HepG2 (cell line): ENCODE results near the gene IDUA. TPM values are rescaled to one million over a fixed set of nuclear protein-coding genes. Genes with fewer than 3 reads are reported as not detected.

Experiments
- ATAC-seq: fragments of 200-7000 bp; cut with Tn5 transposase; 3 replicates; pipeline ENCODE4 v1.9.1; 2020; ENCODE audit warnings: mild to moderate bottlenecking, moderate library complexity
- BruUV-seq: library from RNA; stranded (reverse); fragments of 400-500 nt; replicated peaks from 2 replicates; lab custom pipeline; 2021; lab: Mats Ljungman, UMichigan
- CTCF ChIA-PET: fragments of 300-600 bp; formaldehyde crosslinking; extraction: SDS; loops from one replicate; lab custom pipeline; 2021; ENCODE audit warnings: low total read pairs, inconsistent platforms, low intra/inter-chr PET ratio; lab: Yijun Ruan, JAX
- POLR2A ChIA-PET: fragments of 350-600 bp; sonication (Branson Sonifier 250); formaldehyde crosslinking; loops from one replicate; lab custom pipeline; 2020; ENCODE audit warnings: antibody characterized with exemption, inconsistent platforms; lab: Yijun Ruan, JAX
- DNase-seq: peaks from one replicate; pipeline ENCODE4 v3.0.0-alpha.2; 2015; ENCODE audit warnings: low spot score
- FAIRE-seq: peaks from 3 replicates; lab custom pipeline; 2011; peaks lifted over from hg19 to GRCh38; lab: Jason Lieb, UNC
- H2AFZ ChIP-seq: one replicate; pipeline ENCODE4 v1.6.1; 2011; ENCODE audit warnings: low read length, inconsistent platforms
- H3K27ac ChIP-seq: fragments of 300-600 bp; 3 replicates; pipeline ENCODE4 v1.8.0; 2011; ENCODE audit warnings: mixed run types, mild to moderate bottlenecking, mixed read lengths, low read length, inconsistent platforms; ENCODE audit not compliant: insufficient read depth; ENCODE audit errors: extremely low read length
- H3K27me3 ChIP-seq, 2 experiments: fragments of 200-600 bp in 1 of 2; 2 replicates in 1 of 2; 3 replicates in 1 of 2; pipeline versions ENCODE4 v1.6.0 to v1.8.0; 2011; ENCODE audit warnings: low read length in 2 of 2, mild to moderate bottlenecking in 2 of 2, moderate library complexity in 2 of 2, inconsistent platforms in 1 of 2; ENCODE audit not compliant: insufficient read depth in 2 of 2, control insufficient read depth in 1 of 2
- H3K36me3 ChIP-seq, 2 experiments: fragments of 200-600 bp in 1 of 2; replicated peaks in 1 of 2; 2 replicates in 1 of 2; 3 replicates in 1 of 2; pipeline versions ENCODE4 v1.5.1 to v1.8.0; 2011; ENCODE audit warnings: low read length in 2 of 2, inconsistent platforms in 1 of 2; ENCODE audit not compliant: insufficient read depth in 2 of 2, control insufficient read depth in 1 of 2
- H3K4me1 ChIP-seq: 2 replicates; pipeline ENCODE4 v1.5.1; 2012; ENCODE audit warnings: low read length, inconsistent platforms; ENCODE audit not compliant: insufficient read depth
- H3K4me2 ChIP-seq: 2 replicates; pipeline ENCODE4 v1.6.0; 2011; ENCODE audit warnings: low read depth, low read length, inconsistent platforms
- H3K4me3 ChIP-seq, 3 experiments: fragments of 200-600 bp in 1 of 3; sonication (generic), shearing (Covaris generic) in 1 of 3; replicated peaks in 1 of 3; 2 replicates each; pipeline ENCODE4 v1.5.1; 2011 to 2016; ENCODE audit warnings: low read length in 3 of 3, inconsistent platforms in 2 of 3, low read depth in 2 of 3, mild to moderate bottlenecking in 2 of 3, control low read depth in 1 of 3, mixed read lengths in 1 of 3; ENCODE audit not compliant: insufficient read depth in 1 of 3
- H3K79me2 ChIP-seq: one replicate; pipeline ENCODE4 v1.6.1; 2011; ENCODE audit warnings: low read length, inconsistent platforms; ENCODE audit not compliant: insufficient read depth
- H3K9ac ChIP-seq: 2 replicates; pipeline ENCODE4 v1.6.0; 2011; ENCODE audit warnings: mild to moderate bottlenecking, low read depth, low read length, inconsistent platforms; ENCODE audit not compliant: insufficient read depth
- H3K9me3 ChIP-seq: 2 replicates; pipeline ENCODE4 v1.5.1; 2012; ENCODE audit warnings: mild to moderate bottlenecking, low read length
- H4K20me1 ChIP-seq: 2 replicates; pipeline ENCODE4 v1.6.0; 2011; ENCODE audit warnings: inconsistent platforms, mild to moderate bottlenecking, low read length, moderate library complexity; ENCODE audit not compliant: insufficient read depth
- AGO2 ChIP-seq: fragments of 200-400 bp; formaldehyde crosslinking; optimal IDR thresholded peaks from 2 replicates; pipeline ENCODE3; 2017; ENCODE audit warnings: mild to moderate bottlenecking, low read depth, low read length, moderate library complexity
- BORCS8-MEF2B ChIP-seq: sonication (generic); formaldehyde crosslinking; IDR thresholded peaks from 2 replicates; pipeline ENCODE4 v1.8.0; 2022; ENCODE audit warnings: mild to moderate bottlenecking, missing genetic modification reagents
- FOSL2 ChIP-seq: sonication (generic); formaldehyde crosslinking; IDR thresholded peaks from 2 replicates; pipeline ENCODE4 v1.4.0; 2020; ENCODE audit warnings: missing genetic modification reagents
- GATA4 ChIP-seq: sonication (generic); IDR thresholded peaks from 2 replicates; pipeline ENCODE4 v1.6.1; 2016; ENCODE audit warnings: antibody characterized with exemption, low read depth, borderline replicate concordance
- HMG20B ChIP-seq: conservative IDR thresholded peaks from 2 replicates; pipeline ENCODE4 v1.6.1; 2016; ENCODE audit warnings: missing genetic modification reagents, missing compliant biosample characterization
- KLF12 ChIP-seq: sonication (generic); formaldehyde crosslinking; IDR thresholded peaks from 2 replicates; pipeline ENCODE4 v1.4.0; 2020; ENCODE audit warnings: missing genetic modification reagents, borderline replicate concordance
- KLF6 ChIP-seq: IDR thresholded peaks from 2 replicates; pipeline ENCODE4 v1.8.0; 2016; ENCODE audit warnings: missing biosample characterization, missing genetic modification reagents
- MAFF ChIP-seq: IDR thresholded peaks from 2 replicates; pipeline ENCODE4 v1.6.1; 2011; ENCODE audit warnings: low read depth, low read length, improper control_type of control experiment
- SRSF9 ChIP-seq: fragments of 200-400 bp; formaldehyde crosslinking; IDR thresholded peaks from 2 replicates; pipeline ENCODE4 v1.6.1; 2018; ENCODE audit warnings: borderline replicate concordance, mild to moderate bottlenecking, low read depth, low read length; ENCODE audit not compliant: insufficient read depth, poor library complexity, severe bottlenecking
- TCF7 ChIP-seq: sonication (generic); IDR thresholded peaks from 2 replicates; pipeline ENCODE4 v1.6.1; 2016; ENCODE audit warnings: antibody characterized with exemption, low read depth
- XRCC5 ChIP-seq: fragments of 200-400 bp; formaldehyde crosslinking; optimal IDR thresholded peaks from 2 replicates; pipeline ENCODE3; 2017; ENCODE audit warnings: mild to moderate bottlenecking, low read length
- ZBTB7B ChIP-seq: sonication (generic); formaldehyde crosslinking; IDR thresholded peaks from 2 replicates; pipeline ENCODE4 v1.4.0; 2020; ENCODE audit warnings: missing genetic modification reagents
- ZMAT3 ChIP-seq: sonication (generic); formaldehyde crosslinking; conservative IDR thresholded peaks from 2 replicates; pipeline ENCODE4 v1.7.0; 2021; ENCODE audit warnings: missing genetic modification reagents
- ZNF572 ChIP-seq: sonication (generic); formaldehyde crosslinking; IDR thresholded peaks from 2 replicates; pipeline ENCODE4 v1.5.1; 2020; ENCODE audit warnings: mild to moderate bottlenecking, missing genetic modification reagents
- ZNF703 ChIP-seq: sonication (generic); formaldehyde crosslinking; IDR thresholded peaks from 2 replicates; pipeline ENCODE4 v1.5.1; 2020; ENCODE audit warnings: missing genetic modification reagents, mild to moderate bottlenecking, moderate library complexity, borderline replicate concordance
- WGBS: methylation state at CpG from one replicate; pipeline ENCODE4 v1.1.6; 2017; ENCODE audit warnings: low lambda C conversion rate; 5-methylcytosine and 5-hydroxymethylcytosine counted together
- in situ Hi-C: cut with HindIII; loops from 2 replicates; pipeline ENCODE4 v1.10.0; 2017; ENCODE audit warnings: low pct_unique_long_range_greater_than_20kb; ENCODE audit not compliant: extremely low pct_ligation_motif_present
- intact Hi-C: fragments of 100-400 bp; cut with micrococcal nuclease; formaldehyde crosslinking; loops from one replicate; pipeline ENCODE4 v1.10.0; 2022; ENCODE audit not compliant: unreplicated experiment
- polyA plus RNA-seq, 8 experiments: library from polyadenylated mRNA; depleted of rRNA in 3 of 8; stranded (reverse) in 7 of 8; unstranded in 1 of 8; fragments of >200 nt; fragmentation: Illumina TruSeq in 4 of 8; extraction: Trizol in 4 of 8; gene quantifications; 2 replicates each; pipeline versions ENCODE4 v1.2.1 to v1.2.3, GENCODE V29; 2011 to 2016; ENCODE audit warnings: low read depth in 4 of 8, missing spikeins in 1 of 8, mixed read lengths in 1 of 8; ENCODE audit not compliant: insufficient read depth in 1 of 8
- total RNA-seq, 5 experiments: library from RNA; depleted of rRNA; stranded (reverse); fragments of >200 nt; fragmentation: Illumina TruSeq; extraction: Trizol; gene quantifications; 2 replicates each; pipeline ENCODE4 v1.2.3, GENCODE V29; 2016; ENCODE audit warnings: low read depth in 1 of 5
- TF ChIP-seq, protein P1 (sequence below): sonication (generic); formaldehyde crosslinking; conservative IDR thresholded peaks from 2 replicates; pipeline ENCODE4 v1.4.0; 2020; ENCODE audit warnings: mild to moderate bottlenecking, missing genetic modification reagents, moderate library complexity
- TF ChIP-seq, protein P2 (sequence below): sonication (generic); formaldehyde crosslinking; IDR thresholded peaks from 2 replicates; pipeline ENCODE4 v1.5.0; 2020; ENCODE audit warnings: mild to moderate bottlenecking, missing genetic modification reagents

IDUA gene
- total and polyA plus RNA-seq, 2 of the 13 experiments (the other 11 are each of a cell fraction or from before 2014, with no cell fraction given): 0.77 to 1.0 TPM

- TF ChIP-seq, protein P1, sequence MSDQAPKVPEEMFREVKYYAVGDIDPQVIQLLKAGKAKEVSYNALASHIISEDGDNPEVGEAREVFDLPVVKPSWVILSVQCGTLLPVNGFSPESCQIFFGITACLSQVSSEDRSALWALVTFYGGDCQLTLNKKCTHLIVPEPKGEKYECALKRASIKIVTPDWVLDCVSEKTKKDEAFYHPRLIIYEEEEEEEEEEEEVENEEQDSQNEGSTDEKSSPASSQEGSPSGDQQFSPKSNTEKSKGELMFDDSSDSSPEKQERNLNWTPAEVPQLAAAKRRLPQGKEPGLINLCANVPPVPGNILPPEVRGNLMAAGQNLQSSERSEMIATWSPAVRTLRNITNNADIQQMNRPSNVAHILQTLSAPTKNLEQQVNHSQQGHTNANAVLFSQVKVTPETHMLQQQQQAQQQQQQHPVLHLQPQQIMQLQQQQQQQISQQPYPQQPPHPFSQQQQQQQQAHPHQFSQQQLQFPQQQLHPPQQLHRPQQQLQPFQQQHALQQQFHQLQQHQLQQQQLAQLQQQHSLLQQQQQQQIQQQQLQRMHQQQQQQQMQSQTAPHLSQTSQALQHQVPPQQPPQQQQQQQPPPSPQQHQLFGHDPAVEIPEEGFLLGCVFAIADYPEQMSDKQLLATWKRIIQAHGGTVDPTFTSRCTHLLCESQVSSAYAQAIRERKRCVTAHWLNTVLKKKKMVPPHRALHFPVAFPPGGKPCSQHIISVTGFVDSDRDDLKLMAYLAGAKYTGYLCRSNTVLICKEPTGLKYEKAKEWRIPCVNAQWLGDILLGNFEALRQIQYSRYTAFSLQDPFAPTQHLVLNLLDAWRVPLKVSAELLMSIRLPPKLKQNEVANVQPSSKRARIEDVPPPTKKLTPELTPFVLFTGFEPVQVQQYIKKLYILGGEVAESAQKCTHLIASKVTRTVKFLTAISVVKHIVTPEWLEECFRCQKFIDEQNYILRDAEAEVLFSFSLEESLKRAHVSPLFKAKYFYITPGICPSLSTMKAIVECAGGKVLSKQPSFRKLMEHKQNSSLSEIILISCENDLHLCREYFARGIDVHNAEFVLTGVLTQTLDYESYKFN (CRISPR knock-in tag): peak; percentile 70
- no peak for TF ChIP-seq GATA4
- TF ChIP-seq ZNF703: 0 out of 2 replicates have a peak, but pooled peaks have one; percentile 21
- peak; percentile 4; the same call in 1 of the 2 replicates for TF ChIP-seq TCF7
- 0 out of 2 replicates have a peak, but pooled peaks have one; percentile 20 for TF ChIP-seq HMG20B (CRISPR knock-in tag)
- no peak for TF ChIP-seq FOSL2 (CRISPR knock-in tag)
These were observed 27.7 kb downstream of the IDUA start (continued) for GRCh38 chr4:1014291-1015167.

DNA sequence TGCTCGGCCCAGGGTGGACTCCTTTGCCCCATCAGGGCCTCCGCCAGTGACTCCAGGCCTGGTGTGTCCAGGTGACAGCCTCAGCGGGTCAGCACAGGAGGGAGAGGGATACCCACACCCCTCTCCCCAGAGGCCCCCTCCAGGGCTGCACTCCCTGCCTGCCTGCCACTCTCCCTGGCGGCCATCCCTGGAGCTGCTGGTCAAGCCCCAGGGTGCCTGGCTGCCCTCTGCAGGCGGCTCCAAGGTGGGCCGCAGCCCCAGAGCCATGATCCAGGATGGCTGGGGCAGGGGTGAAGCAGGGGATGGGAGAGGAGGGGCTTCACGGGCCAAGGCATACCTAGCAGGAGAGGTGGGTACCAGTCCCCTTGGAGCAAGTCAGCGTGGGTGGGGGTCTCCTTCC, 28.3 kb downstream of the IDUA start:
- BruUV-seq: no TSS peak
- H3K9me3 ChIP-seq: no peaks in the 10 kb centered on the region
- in situ Hi-C loops (no loop called here), intact Hi-C loops (no loop called here)
- FAIRE-seq: no peak
- POLR2A ChIA-PET: interaction anchor here (2.4 kb wide), 1 partner anchor 22 kb away, joined by 9 read pairs; the partner anchor contains the start of gene SLC26A1
- DNase-seq: no peak
- H3K4me2 ChIP-seq: peak overlapping the region; percentile 42; the same call in 1 of the 2 replicates
- no peak overlapping the region for H2AFZ ChIP-seq
- H3K4me1 ChIP-seq: peaks cover 45% of the 10 kb centered on the region
- peaks cover 6% of the 10 kb centered on the region for H3K79me2 ChIP-seq
- no peaks in the 10 kb centered on the region; a peak in 2 of 5 replicates for H3K36me3 ChIP-seq
- H3K9ac ChIP-seq: peak overlapping the region; percentile 48
- CTCF ChIA-PET: no interaction called here
- peak; percentile 58 for ATAC-seq
- peak overlapping the region; percentile 73 for H3K27ac ChIP-seq
- peaks cover 0 to 5% of the 10 kb centered on the region in 2 experiments; a peak in 1 of 5 replicates for H3K27me3 ChIP-seq
- no peaks in the 10 kb centered on the region for H4K20me1 ChIP-seq
- 72% methylated on average over 7 of the region's 8 CpGs for WGBS
- H3K4me3 ChIP-seq: peak overlapping the region in 2 of 3 experiments; percentile 26 to 42; a peak in 2 of 6 replicates
- TF ChIP-seq KLF6 (no peak), ZBTB7B (CRISPR knock-in tag) (peak; percentile 28; the same call in 1 of the 2 replicates), BORCS8-MEF2B (no peak), MAFF (no peak), SRSF9 (no peak), ZNF572 (0 out of 2 replicates have a peak, but pooled peaks have one; percentile 27), KLF12 (CRISPR knock-in tag) (no peak), AGO2 (peak; percentile 50), ZMAT3 (CRISPR knock-in tag) (0 out of 2 replicates have a peak, but pooled peaks have one; percentile 2), XRCC5 (peak; percentile 47)
- TF ChIP-seq, protein P2, sequence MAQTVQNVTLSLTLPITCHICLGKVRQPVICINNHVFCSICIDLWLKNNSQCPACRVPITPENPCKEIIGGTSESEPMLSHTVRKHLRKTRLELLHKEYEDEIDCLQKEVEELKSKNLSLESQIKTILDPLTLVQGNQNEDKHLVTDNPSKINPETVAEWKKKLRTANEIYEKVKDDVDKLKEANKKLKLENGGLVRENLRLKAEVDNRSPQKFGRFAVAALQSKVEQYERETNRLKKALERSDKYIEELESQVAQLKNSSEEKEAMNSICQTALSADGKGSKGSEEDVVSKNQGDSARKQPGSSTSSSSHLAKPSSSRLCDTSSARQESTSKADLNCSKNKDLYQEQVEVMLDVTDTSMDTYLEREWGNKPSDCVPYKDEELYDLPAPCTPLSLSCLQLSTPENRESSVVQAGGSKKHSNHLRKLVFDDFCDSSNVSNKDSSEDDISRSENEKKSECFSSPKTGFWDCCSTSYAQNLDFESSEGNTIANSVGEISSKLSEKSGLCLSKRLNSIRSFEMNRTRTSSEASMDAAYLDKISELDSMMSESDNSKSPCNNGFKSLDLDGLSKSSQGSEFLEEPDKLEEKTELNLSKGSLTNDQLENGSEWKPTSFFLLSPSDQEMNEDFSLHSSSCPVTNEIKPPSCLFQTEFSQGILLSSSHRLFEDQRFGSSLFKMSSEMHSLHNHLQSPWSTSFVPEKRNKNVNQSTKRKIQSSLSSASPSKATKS (CRISPR knock-in tag): no peak
